GM15510 (cell line): ENCODE data around the gene GNAT3.

Experiments used
- POLR2A ChIP-seq: IDR thresholded peaks from 3 replicates; pipeline ENCODE4 v1.6.1; 2011; ENCODE audit warnings: borderline replicate concordance; ENCODE audit not compliant: insufficient read length; ENCODE audit errors: extremely low read depth

Gene GNAT3

DNA sequence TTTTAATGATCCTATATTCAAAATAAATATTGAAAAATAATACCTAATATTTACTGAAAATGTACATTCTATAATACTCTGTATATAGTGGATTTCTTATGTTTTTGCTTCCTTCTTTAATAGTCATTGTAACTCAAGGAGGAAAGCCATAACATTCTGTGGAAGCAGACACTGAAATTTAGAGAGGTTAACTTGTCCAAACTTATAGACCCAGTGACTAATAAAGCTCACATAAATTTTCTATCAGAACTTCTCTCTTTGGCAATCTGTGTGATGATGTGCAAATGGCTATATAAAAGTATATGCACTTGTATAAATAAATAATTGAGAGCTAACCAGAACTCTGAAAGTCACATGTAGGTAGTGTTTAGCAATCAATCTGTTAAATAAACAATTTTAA is 26.1 kb downstream of the GNAT3 start:
- no peak for TF ChIP-seq POLR2A

DNA sequence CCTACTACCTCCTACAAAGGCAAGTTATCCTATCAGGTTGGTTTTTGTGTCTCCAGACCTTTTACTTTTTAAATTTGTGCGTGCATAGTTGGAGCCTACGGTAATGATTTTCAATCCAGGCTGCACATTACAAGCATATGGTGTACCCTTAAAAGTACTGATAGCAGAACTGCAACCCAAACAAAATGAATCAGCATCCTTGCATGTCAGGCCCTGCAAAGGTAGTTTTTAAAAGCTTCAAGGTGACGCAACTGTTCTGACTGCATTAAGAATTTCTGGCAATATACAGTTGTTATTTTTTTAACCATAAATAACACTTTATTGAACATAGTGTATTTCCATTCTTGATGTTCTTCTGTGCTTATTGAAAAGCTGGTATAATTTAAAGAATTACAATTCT is 28.9 kb downstream of the GNAT3 start:
- TF ChIP-seq POLR2A: no peak

DNA sequence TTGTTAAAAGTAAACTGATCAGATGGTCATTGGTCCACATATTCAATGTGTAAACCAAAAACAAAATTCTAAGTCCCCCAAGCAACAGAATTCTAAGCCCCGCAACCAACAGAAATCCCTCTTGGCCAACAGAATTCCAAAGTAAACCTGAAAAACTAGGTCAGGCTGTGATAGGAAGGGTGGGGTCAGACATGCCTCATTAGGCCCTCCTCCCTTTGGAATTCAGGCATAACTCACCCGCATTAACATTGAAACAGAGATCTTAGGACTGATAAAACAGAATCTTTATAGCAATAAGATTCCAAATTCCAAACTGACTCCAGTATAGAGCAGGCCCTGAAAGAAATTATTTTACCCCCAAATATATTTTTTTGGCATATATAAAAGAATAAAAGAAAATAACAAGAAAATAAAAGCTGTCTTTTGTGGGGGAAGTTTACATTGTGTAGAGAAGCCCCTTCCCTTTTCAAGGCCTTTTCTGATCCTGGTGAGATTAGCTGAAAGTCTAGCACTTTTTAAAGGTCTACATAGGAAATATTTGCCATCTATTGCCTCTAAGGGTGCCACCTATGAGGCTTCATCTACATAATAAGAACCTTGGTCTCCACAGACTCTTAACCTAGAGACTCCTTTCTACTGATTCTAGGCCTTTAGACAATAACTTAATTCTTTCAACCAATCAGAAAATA is 30.5 kb downstream of the GNAT3 start:
- no peak for TF ChIP-seq POLR2A

DNA sequence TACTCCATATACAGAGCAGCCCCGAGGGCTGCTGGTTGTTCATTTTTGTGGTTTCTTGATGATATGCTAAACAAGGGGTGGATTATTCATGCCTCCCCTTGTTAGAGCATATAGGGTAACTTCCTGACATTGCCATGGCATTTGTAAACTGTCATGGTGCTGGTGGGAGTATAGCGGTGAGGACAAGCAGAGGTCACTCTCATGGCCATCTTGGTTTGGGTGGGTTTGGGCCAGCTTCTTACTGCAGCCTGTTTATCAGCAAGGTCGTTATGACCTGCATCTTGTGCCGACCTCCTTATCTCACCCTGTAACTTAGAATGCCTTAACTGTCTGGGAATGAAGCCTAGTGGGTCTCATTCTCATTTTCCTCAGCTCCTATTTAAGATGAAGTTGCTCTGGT is 31.3 kb downstream of the GNAT3 start:
- TF ChIP-seq POLR2A: no peak

DNA sequence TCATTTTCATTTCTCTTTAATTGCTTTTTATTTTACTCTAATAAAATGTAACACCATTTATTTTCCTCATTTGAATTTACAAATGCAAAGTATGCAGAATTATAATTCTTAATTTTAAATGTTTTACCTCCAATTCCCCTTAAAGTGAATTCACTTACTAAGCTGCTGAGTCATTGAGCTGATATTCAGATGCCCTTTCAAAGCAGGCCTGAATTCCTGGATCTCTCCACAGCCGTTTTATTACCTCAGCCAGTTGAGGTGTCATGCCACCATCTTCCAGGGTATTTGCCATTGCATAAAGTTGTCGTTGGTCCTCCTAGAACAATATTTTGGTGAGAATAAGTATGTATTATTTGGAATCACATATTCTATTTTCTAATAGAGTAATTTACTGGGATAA is 33.2 kb downstream of the GNAT3 start:
- TF ChIP-seq POLR2A: no peak

DNA sequence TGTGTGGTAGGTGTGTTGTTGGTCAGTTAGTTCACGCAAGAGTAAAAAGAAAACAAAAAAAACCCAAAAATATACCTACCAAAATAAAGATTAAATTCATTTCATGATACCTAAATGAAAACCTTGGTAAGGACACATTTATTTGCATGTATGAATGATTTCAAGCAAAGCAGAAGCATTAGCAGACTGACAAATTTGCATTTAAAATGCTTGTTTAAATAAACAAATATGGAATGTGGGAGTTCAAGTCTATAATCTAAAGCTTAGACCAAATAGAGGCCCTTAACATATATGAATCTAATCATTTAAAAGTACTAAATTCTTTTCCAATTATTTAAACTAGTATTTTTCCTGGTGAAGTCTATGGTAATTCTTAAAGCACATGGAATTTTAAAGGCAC is 35.8 kb downstream of the GNAT3 start:
- no peak for TF ChIP-seq POLR2A

DNA sequence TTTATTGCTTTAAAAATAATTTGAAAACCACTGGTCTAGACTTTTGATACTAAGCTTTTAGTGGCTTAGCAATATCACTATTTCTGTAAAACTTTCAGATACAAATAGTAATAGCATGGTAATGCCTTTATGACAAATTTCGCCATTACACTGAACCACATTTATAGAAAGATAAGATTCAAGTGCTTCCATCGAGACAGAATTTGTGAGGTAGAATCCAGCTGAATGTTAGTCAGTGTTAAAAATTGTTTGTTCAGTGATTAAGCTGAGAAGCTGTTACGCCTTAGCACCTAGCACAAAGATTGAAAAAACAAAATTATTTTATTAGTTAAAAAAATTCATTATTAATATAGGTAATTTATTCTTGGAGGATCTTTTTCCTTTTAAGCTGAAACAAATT is 36.5 kb downstream of the GNAT3 start:
- no peak for TF ChIP-seq POLR2A

DNA sequence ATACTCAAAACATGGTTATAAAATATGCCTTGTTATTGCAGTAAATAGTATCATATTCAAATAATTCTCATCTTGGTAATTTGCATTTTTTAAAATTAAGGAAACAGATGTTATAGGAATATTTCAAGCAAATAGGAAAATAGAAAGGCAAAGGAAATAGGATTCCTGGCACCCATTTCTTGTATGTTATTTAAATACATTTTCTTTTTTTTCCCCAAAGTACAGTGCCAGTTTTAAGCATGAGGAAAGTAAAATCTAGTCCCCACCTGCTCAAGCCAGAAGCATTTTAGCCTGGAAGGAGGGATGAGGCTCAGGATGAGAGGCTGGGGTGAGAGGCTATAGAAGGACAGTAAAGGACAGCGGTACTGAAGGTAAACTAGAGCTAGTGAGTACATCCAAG is 38.1 kb downstream of the GNAT3 start:
- TF ChIP-seq POLR2A: no peak

DNA sequence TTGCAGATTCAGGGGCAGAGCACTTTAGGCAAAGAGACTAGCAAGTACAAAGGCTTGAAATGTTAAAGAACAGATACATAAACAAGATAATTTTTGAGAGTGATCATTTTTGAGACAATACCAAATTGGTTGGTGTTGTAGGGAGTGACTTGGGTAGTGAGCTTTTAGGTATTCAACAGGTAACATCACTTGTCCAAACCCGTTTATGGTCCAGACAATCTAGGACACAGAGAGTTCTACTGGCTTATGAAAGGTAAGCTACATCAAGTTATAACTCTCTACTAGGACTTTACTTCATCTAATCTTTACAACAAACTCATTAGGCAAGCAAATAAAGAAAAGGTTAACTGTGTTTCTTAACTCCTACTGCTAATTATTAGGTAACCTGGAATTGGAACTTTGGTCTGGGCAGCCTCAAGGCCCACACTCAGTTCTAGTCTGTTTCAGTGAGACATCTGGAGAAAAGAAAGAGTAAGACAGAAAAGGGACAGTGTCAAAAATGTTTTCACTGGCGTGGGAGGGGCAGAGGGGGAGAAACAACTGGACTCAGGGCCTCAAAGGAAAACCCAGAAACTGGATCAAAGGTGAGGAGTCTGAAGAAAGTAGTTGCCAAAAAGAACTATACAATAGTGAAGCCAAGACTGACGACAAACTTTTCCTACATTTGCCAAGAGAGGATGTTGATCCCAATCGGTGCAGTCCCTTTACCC is 39.2 kb downstream of the GNAT3 start:
- no peak for TF ChIP-seq POLR2A

DNA sequence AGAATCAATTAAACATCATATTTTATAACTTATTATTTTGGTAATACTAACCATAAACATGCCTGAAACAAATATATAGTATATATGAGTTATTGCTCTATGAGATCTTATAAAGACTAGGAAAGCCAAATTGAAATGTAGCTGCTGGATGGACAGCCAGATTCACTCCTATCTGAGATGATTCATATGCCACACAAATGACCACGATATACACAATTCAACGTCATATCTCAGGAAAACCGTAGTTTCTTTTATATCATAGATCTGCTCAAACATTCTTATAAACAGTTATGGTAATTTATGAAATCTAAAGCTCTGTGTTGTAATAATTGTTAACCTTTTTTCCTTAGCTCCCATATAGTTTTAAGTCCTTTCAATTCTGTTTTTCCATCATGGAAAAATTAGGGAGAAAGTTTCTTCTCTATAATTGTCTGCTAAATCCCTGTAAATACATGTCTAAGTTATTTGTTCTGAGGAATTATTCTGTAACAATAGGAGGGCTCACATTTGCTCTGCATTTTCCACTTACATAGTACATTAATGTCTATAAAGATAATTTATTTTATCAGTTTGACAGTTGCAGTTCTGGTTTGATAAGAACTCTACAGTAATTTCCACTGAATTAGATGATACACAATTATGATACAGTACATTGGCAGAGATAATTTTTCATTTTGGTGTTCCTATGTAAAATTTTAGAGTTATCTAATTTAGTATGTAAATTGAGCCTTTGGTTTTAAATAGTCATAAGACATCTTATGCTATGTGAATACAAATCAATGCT is 42.7 kb downstream of the GNAT3 start:
- no peak for TF ChIP-seq POLR2A

DNA sequence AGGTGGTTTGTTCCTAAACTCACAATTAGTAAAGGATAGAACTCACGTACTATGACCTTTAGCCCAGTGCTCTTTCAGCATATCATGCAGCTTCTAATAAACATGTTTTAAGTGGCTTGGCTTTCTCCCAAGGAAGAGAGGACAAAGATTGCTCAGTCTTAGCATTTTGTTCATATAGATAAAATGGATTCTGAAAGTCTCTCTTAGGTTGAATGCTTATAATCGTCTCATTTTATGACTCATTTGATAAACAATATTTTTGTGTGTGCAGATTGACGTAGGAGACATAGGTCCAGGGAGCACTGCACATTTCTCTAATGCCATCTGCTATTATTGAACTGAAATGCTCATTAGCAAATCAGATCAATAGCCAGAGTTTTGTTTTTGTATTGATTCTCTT is 44.8 kb downstream of the GNAT3 start:
- TF ChIP-seq POLR2A: no peak

DNA sequence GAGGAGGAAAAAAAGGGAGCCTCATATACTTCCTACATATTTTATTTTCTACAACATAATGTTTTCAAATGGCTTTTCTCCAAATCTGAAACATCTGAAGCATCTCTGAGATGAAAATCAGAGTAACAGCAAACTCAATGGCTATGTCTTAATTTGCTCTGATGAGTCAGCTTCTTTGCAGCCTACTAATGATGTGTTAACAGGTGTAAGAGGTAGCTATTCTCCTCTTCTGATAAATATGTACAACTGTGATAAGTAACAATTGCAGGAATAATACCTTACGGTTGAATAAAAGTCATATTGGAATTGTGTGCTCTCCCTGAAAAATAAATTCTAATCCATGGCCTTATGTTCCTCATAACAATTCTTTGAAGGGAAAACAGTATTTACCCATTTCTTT is 45.2 kb downstream of the GNAT3 start:
- TF ChIP-seq POLR2A: no peak

DNA sequence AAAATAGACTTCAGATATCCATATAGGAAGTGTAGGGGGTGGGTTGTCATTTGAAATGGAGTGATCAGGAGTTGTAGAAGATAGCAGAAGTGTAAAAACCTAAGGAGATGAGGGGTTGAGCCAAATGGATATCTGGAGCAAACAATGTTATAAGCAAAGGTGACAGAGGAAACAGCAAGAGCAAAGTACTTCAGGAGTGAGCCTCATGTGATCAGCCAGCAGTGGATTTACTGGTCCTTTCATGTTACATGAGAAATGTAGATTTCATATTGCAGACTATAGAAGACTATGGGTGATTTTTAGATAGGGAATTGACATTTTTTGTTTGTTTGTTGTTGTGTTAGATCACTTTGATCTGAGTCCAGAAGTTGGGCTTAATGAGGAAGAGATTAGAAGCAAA is 47.7 kb downstream of the GNAT3 start:
- TF ChIP-seq POLR2A: no peak

DNA sequence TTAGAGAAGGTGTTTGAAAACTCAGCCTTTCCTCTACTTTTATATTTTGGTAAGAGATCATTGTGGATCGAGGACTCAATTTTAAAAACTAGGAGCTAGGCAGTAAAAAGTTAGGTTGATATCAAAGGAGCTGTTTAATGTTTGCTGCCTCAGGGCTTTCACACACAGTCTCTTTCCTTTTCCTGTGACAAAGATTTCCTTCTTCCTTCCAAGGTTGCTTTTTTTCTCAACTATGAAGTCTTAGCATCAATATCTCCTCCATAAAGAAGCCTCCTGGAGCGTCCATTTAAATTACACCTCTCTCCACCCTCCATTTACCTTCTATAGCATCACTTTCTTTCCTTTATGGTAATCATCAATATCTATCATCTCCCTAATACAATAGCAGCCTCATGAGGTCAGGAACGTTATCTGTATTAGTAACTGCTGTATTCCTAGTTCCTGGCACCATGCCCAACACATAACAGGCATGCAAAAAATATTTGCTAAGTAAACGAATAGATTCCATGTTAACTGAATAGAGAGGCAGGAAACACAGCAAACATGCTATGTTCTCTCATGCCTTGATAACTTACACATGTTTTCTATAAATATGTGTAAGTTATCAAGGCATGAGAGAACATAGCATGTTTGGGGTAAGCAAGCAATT is 48.5 kb downstream of the GNAT3 start:
- no peak for TF ChIP-seq POLR2A

DNA sequence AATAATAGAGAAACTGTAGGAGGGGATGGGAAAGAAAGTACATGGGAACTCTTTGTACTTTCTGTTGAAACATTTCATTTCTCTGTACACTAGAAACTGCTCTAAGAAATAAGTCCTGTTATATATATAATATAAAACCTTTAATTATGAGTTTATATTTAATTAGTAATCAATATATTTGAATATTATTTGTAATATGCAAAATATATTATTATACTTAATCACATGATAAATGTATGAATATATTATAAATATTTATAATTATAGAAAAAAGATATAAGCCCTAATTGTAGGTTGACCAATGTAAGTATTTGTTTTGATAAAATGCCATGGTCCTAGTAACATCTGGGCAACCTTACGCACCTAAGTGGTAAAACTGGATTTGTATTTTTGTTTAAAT is 51.0 kb downstream of the GNAT3 start:
- TF ChIP-seq POLR2A: no peak
